H1 (cell line): ENCODE measurements around the gene TTC33. TPM values are rescaled to one million over a fixed set of nuclear protein-coding genes. Genes with fewer than 3 reads are reported as not detected.

ENCODE experiments used
- CTCF ChIA-PET: fragments of 300-600 bp; sonication (Branson Sonifier 250); formaldehyde crosslinking; loops from one replicate; lab custom pipeline; 2021; ENCODE audit not compliant: partially characterized antibody; lab: Charles Lee
- POLR2A ChIA-PET: fragments of 300-600 bp; sonication (Branson Sonifier 250); formaldehyde crosslinking; loops from one replicate; lab custom pipeline; 2021; ENCODE audit warnings: inconsistent platforms; ENCODE audit not compliant: partially characterized antibody; lab: Charles Lee
- DNase-seq, 2 experiments: peaks; one replicate each; pipeline versions ENCODE4 v3.0.0 to v3.0.0-alpha.2; 2010 to 2022; ENCODE audit warnings: low spot score in 2 of 2, low read depth in 1 of 2, mixed read lengths in 1 of 2
- FAIRE-seq: peaks from 2 replicates; lab custom pipeline; 2011; peaks lifted over from hg19 to GRCh38; lab: Jason Lieb, UNC
- H2AFZ ChIP-seq: 2 replicates; pipeline ENCODE4 v1.8.1; 2012; ENCODE audit warnings: low read length, inconsistent platforms
- H2AK5ac ChIP-seq: 2 replicates; pipeline ENCODE4 v1.6.1; 2013; ENCODE audit warnings: low read depth, low read length
- H2BK120ac ChIP-seq: replicated peaks from 2 replicates; pipeline ENCODE3; 2013; ENCODE audit warnings: low read depth, low read length, inconsistent platforms
- H2BK12ac ChIP-seq: 2 replicates; pipeline ENCODE4 v1.6.1; 2013; ENCODE audit warnings: low read depth, low read length
- H2BK15ac ChIP-seq: 2 replicates; pipeline ENCODE4 v1.6.1; 2013; ENCODE audit warnings: low read length
- H2BK20ac ChIP-seq: 2 replicates; pipeline ENCODE4 v1.6.1; 2013; ENCODE audit warnings: low read length
- H2BK5ac ChIP-seq: 2 replicates; pipeline ENCODE4 v1.6.1; 2013; ENCODE audit warnings: low read depth, low read length
- H3K14ac ChIP-seq: 2 replicates; pipeline ENCODE4 v1.6.1; 2013; ENCODE audit warnings: inconsistent platforms; ENCODE audit not compliant: insufficient read length
- H3K18ac ChIP-seq: 2 replicates; pipeline ENCODE4 v1.6.1; 2013; ENCODE audit warnings: low read length; ENCODE audit errors: extremely low read depth
- H3K23ac ChIP-seq: 2 replicates; pipeline ENCODE4 v1.6.1; 2013; ENCODE audit warnings: inconsistent platforms; ENCODE audit not compliant: insufficient read length
- H3K23me2 ChIP-seq: 2 replicates; pipeline ENCODE4 v1.6.1; 2013; ENCODE audit warnings: low read depth, low read length
- H3K27ac ChIP-seq: 2 replicates; pipeline ENCODE4 v1.6.1; 2011; ENCODE audit warnings: low read depth, low read length, inconsistent platforms
- H3K27me3 ChIP-seq, 4 experiments: replicated peaks in 1 of 4; 1 replicate in 1 of 4; 2 replicates in 3 of 4; pipeline versions ENCODE4 v1.6.1 to v1.8.1; 2011 to 2013; ENCODE audit warnings: low read length in 3 of 4, mild to moderate bottlenecking in 3 of 4, inconsistent platforms in 2 of 4, mixed read lengths in 2 of 4, moderate library complexity in 1 of 4; ENCODE audit not compliant: control insufficient read depth in 3 of 4, insufficient read depth in 3 of 4; ENCODE audit errors: extremely low read depth in 1 of 4
- H3K36me3 ChIP-seq, 4 experiments: 2 replicates each; pipeline versions ENCODE4 v1.6.1 to v1.8.1; 2011 to 2013; ENCODE audit warnings: mild to moderate bottlenecking in 4 of 4, low read length in 3 of 4, moderate library complexity in 2 of 4, control low read depth in 1 of 4, inconsistent platforms in 1 of 4; ENCODE audit not compliant: insufficient read depth in 4 of 4, control insufficient read depth in 2 of 4
- H3K4ac ChIP-seq: replicated peaks from 2 replicates; pipeline ENCODE3; 2013; ENCODE audit warnings: low read length, low read depth, mixed read lengths, inconsistent platforms; ENCODE audit not compliant: insufficient read length
- H3K4me1 ChIP-seq, 4 experiments: replicated peaks in 1 of 4; 1 replicate in 1 of 4; 2 replicates in 3 of 4; pipeline versions ENCODE4 v1.6.1 to v1.8.1; 2011 to 2013; ENCODE audit warnings: low read length in 3 of 4, inconsistent platforms in 2 of 4, mixed read lengths in 1 of 4; ENCODE audit not compliant: insufficient read depth in 4 of 4, control insufficient read depth in 3 of 4
- H3K4me2 ChIP-seq, 2 experiments: 2 replicates each; pipeline versions ENCODE4 v1.6.1 to v1.8.1; 2011 to 2013; ENCODE audit warnings: low read depth in 2 of 2, low read length in 2 of 2, control low read depth in 1 of 2, inconsistent platforms in 1 of 2, mild to moderate bottlenecking in 1 of 2; ENCODE audit not compliant: insufficient read depth in 1 of 2
- H3K4me3 ChIP-seq, 4 experiments: fragments of 200-600, 300-600 bp in 1 of 4; sonication (generic), shearing (Covaris generic), sonication (Bioruptor Twin) in 1 of 4; 2 replicates each; pipeline versions ENCODE4 v1.5.1 to v1.8.1; 2011 to 2016; ENCODE audit warnings: low read length in 4 of 4, low read depth in 3 of 4, control low read depth in 2 of 4, inconsistent platforms in 2 of 4, mild to moderate bottlenecking in 2 of 4, mixed read lengths in 1 of 4, moderate library complexity in 1 of 4; ENCODE audit not compliant: insufficient read depth in 2 of 4; ENCODE audit errors: extremely low read depth in 1 of 4
- H3K56ac ChIP-seq: replicated peaks from 2 replicates; pipeline ENCODE3; 2013; ENCODE audit warnings: low read depth, mild to moderate bottlenecking, mixed read lengths, low read length, inconsistent platforms; ENCODE audit not compliant: insufficient read length
- H3K79me1 ChIP-seq: 2 replicates; pipeline ENCODE4 v1.6.1; 2013; ENCODE audit warnings: low read depth, low read length, control low read depth
- H3K79me2 ChIP-seq, 2 experiments: 2 replicates each; pipeline versions ENCODE4 v1.6.1 to v1.8.1; 2012 to 2013; ENCODE audit warnings: low read length in 2 of 2, mild to moderate bottlenecking in 2 of 2, inconsistent platforms in 1 of 2; ENCODE audit not compliant: insufficient read depth in 2 of 2, control insufficient read depth in 1 of 2
- H3K9ac ChIP-seq, 4 experiments: replicated peaks in 1 of 4; 1 replicate in 1 of 4; 2 replicates in 3 of 4; pipeline versions ENCODE4 v1.6.1 to v1.8.1; 2011 to 2013; ENCODE audit warnings: low read depth in 3 of 4, low read length in 3 of 4, control low read depth in 2 of 4, mild to moderate bottlenecking in 2 of 4, moderate library complexity in 2 of 4, inconsistent platforms in 1 of 4; ENCODE audit errors: extremely low read depth in 1 of 4
- H3K9me3 ChIP-seq, 2 experiments: 2 replicates each; pipeline versions ENCODE4 v1.6.1 to v1.8.1; 2012 to 2013; ENCODE audit warnings: mild to moderate bottlenecking in 2 of 2, moderate library complexity in 2 of 2, control low read depth in 1 of 2, inconsistent platforms in 1 of 2, low read depth in 1 of 2, low read length in 1 of 2, mixed read lengths in 1 of 2; ENCODE audit not compliant: insufficient read depth in 2 of 2
- H4K20me1 ChIP-seq, 2 experiments: replicated peaks in 1 of 2; 2 replicates each; pipeline versions ENCODE3 to v1.8.1; 2011 to 2013; ENCODE audit warnings: inconsistent platforms in 2 of 2, low read length in 2 of 2, mild to moderate bottlenecking in 1 of 2; ENCODE audit not compliant: insufficient read depth in 2 of 2, control insufficient read depth in 1 of 2
- H4K5ac ChIP-seq: 2 replicates; pipeline ENCODE4 v1.6.1; 2013; ENCODE audit warnings: low read length, low read depth, mixed read lengths, inconsistent platforms; ENCODE audit not compliant: insufficient read length
- H4K8ac ChIP-seq: 2 replicates; pipeline ENCODE4 v1.8.0; 2013; ENCODE audit warnings: mild to moderate bottlenecking, moderate library complexity, low read length, inconsistent platforms; ENCODE audit not compliant: insufficient read depth; ENCODE audit errors: extremely low read depth
- H4K91ac ChIP-seq: replicated peaks from 2 replicates; pipeline ENCODE3; 2013; ENCODE audit warnings: low read length, mixed read lengths, inconsistent platforms; ENCODE audit not compliant: insufficient read length
- ASH2L ChIP-seq: fragments of 200-600, 300-600 bp; sonication (generic); IDR thresholded peaks from one replicate; pipeline ENCODE4 v1.7.1; 2017; ENCODE audit warnings: low read length
- KDM1A ChIP-seq: fragments of 200-600, 300-600 bp; sonication (generic); IDR thresholded peaks from 2 replicates; pipeline ENCODE4 v1.7.1; 2016; ENCODE audit warnings: mild to moderate bottlenecking, low read length, borderline replicate concordance
- KDM4A ChIP-seq: IDR thresholded peaks from one replicate; pipeline ENCODE4 v1.7.1; 2012; ENCODE audit warnings: low read depth, mild to moderate bottlenecking, moderate library complexity, low read length, inconsistent platforms; ENCODE audit not compliant: severe bottlenecking
- SP2 ChIP-seq: IDR thresholded peaks from 2 replicates; pipeline ENCODE4 v1.6.1; 2012; ENCODE audit warnings: mild to moderate bottlenecking, low read length, inconsistent platforms
- TBP ChIP-seq: IDR thresholded peaks from 2 replicates; pipeline ENCODE4 v1.6.1; 2011; ENCODE audit warnings: low read depth, low read length, improper control_type of control experiment
- WGBS, 2 experiments: shearing (Covaris generic) in 1 of 2; methylation state at CpG; one replicate each; pipeline versions ENCODE4 v1.1.6 to v1.1.7; 2013 to 2015; ENCODE audit warnings: low lambda C conversion rate in 2 of 2, mixed read lengths in 2 of 2, inconsistent platforms in 1 of 2, low coverage in 1 of 2, missing lambda C conversion rate in 1 of 2; ENCODE audit not compliant: insufficient replicate concordance in 2 of 2, insufficient coverage in 1 of 2, insufficient read length in 1 of 2; ENCODE audit errors: extremely low coverage in 1 of 2, missing lambda C conversion rate in 1 of 2; 5-methylcytosine and 5-hydroxymethylcytosine counted together
- polyA plus RNA-seq, 7 experiments: library from polyadenylated mRNA; depleted of rRNA in 3 of 7; stranded (reverse) in 5 of 7; unstranded in 2 of 7; fragments of >200 nt in 5 of 7; fragments of 200-250 nt in 2 of 7; gene quantifications; 1 replicate in 5 of 7; 2 replicates in 1 of 7; 4 replicates in 1 of 7; pipeline versions ENCODE4 v1.2.1 to v1.2.3, GENCODE V29; 2011 to 2013; ENCODE audit warnings: missing spikeins in 2 of 7, mixed read lengths in 2 of 7
- total RNA-seq: library from RNA; stranded (reverse); fragmentation: NEBNext Ultra II Directional; extraction: Animal tissue kit (Norgen Biotek cat#: 25700); gene quantifications from 2 replicates; pipeline ENCODE4 v1.2.1, GENCODE V29; 2021

TTC33 gene
- total and polyA plus RNA-seq, 2 of the 8 experiments (the other 6 are each of a cell fraction or from before 2014, with no cell fraction given) = 1.2 to 12.6 TPM

GRCh38 chr5:40475561-40475960, 280.2 kb downstream of the TTC33 start:
- H3K9ac ChIP-seq = no peak overlapping the region
- no peak overlapping the region for H3K14ac ChIP-seq
- H2BK12ac ChIP-seq = no peak overlapping the region
- no peaks in the 10 kb centered on the region for H3K79me1 ChIP-seq
- CTCF ChIA-PET = interaction anchor here (1.8 kb wide), 1 partner anchor 94 kb away, joined by 3 read pairs; no protein-coding TSS in a partner anchor
- H2AK5ac ChIP-seq = no peak overlapping the region
- no peaks in the 10 kb centered on the region for H3K79me2 ChIP-seq
- no peak overlapping the region for H4K8ac ChIP-seq
- no peak overlapping the region for H2BK20ac ChIP-seq
- FAIRE-seq = no peak
- H2AFZ ChIP-seq = peak overlapping the region; percentile 29; the same call in 1 of the 2 replicates
- no peaks in the 10 kb centered on the region for H3K9me3 ChIP-seq
- no peak overlapping the region for H2BK5ac ChIP-seq
- H4K5ac ChIP-seq = no peak overlapping the region
- H3K4me1 ChIP-seq = no peaks in the 10 kb centered on the region; a peak in 1 of 7 replicates
- no peak overlapping the region for H3K4ac ChIP-seq
- H2BK120ac ChIP-seq = no peak overlapping the region
- H3K23me2 ChIP-seq = no peaks in the 10 kb centered on the region
- H3K23ac ChIP-seq = no peak overlapping the region
- no peak overlapping the region for H4K91ac ChIP-seq
- 94% methylated on average over 3 of the region's 3 CpGs; no CpG with 5 or more reads in 1 of the 2 experiments for WGBS, 2 experiments
- DNase-seq = no peak
- no peak overlapping the region for H3K4me3 ChIP-seq
- no peak overlapping the region for H2BK15ac ChIP-seq
- no peaks in the 10 kb centered on the region for H3K36me3 ChIP-seq
- H3K56ac ChIP-seq = no peak overlapping the region
- POLR2A ChIA-PET = interaction anchor here (0.5 kb wide), 1 partner anchor 1042 kb away, joined by 3 read pairs; no protein-coding TSS in a partner anchor
- H3K4me2 ChIP-seq = no peak overlapping the region
- no peaks in the 10 kb centered on the region for H4K20me1 ChIP-seq
- no peaks in the 10 kb centered on the region for H3K27me3 ChIP-seq
- no peak overlapping the region for H3K18ac ChIP-seq
- H3K27ac ChIP-seq = no peak overlapping the region
- TF ChIP-seq KDM1A (no peak), KDM4A (no peak), SP2 (no peak), ASH2L (no peak), TBP (no peak)
